Panc1 (cell line): ENCODE data around the gene FAM90A1.
"Not testable (repeated sequence)": the region's sequence is repeated elsewhere in the genome, so short reads cannot be mapped to it uniquely, and the experiment has no call there.

ENCODE experiments used
- CTCF ChIP-seq: fragments of 450-650 bp; IDR thresholded peaks from 2 replicates; pipeline ENCODE4 v1.5.1; 2017; ENCODE audit warnings: mild to moderate bottlenecking
- POLR2AphosphoS5 ChIP-seq: IDR thresholded peaks from 2 replicates; pipeline ENCODE4 v1.6.1; 2012; ENCODE audit warnings: mild to moderate bottlenecking, low read depth, low read length, moderate library complexity
- REST ChIP-seq, 2 experiments: IDR thresholded peaks; 2 replicates each; pipeline ENCODE4 v1.6.1; 2011 to 2012; ENCODE audit warnings: low read depth in 2 of 2, control low read depth in 1 of 2, low read length in 1 of 2, mild to moderate bottlenecking in 1 of 2, moderate library complexity in 1 of 2; ENCODE audit not compliant: insufficient read depth in 1 of 2
- SIN3A ChIP-seq: IDR thresholded peaks from 2 replicates; pipeline ENCODE4 v1.6.1; 2012; ENCODE audit warnings: low read depth, mild to moderate bottlenecking, low read length, moderate library complexity, borderline replicate concordance; ENCODE audit not compliant: insufficient read depth
- TCF7L2 ChIP-seq: IDR thresholded peaks from 2 replicates; pipeline ENCODE4 v1.6.1; 2011; ENCODE audit warnings: mild to moderate bottlenecking, low read depth, low read length, inconsistent platforms

- not testable (repeated sequence) for TF ChIP-seq POLR2AphosphoS5; CTCF; SIN3A; REST (IDR thresholded peaks at IDR 0.05; ENCODE audit: insufficient read depth in 1 of 2, low read depth in 2 of 2, low read length in 1 of 2); TCF7L2
Measured at GRCh38 chr12:8182923-8183322, 44.5 kb downstream of the FAM90A1 start.
